Right renal cortex interstitium (tissue), 3 donors: ENCODE results near the gene CARHSP1. TPM values are rescaled to one million over a fixed set of nuclear protein-coding genes. Genes with fewer than 3 reads are reported as not detected.
"Not testable (repeated sequence)": the region's sequence is repeated elsewhere in the genome, so short reads cannot be mapped to it uniquely, and the experiment has no call there.

Source experiments
- DNase-seq, 3 donors: peaks; one replicate each; pipeline ENCODE4 v3.0.0-alpha.2; 2013; ENCODE audit warnings: low read depth in 3 of 3, low spot score in 2 of 3
- polyA plus RNA-seq, 3 donors: library from polyadenylated mRNA; unstranded; fragments of 120-200 nt; gene quantifications; one replicate each; pipeline ENCODE4 v1.2.1, GENCODE V29; 2013; ENCODE audit not compliant: insufficient read length in 3 of 3

The CARHSP1 gene
- polyA plus RNA-seq, 3 donors: 64.9 to 74.6 (median 65.4) TPM

DNA sequence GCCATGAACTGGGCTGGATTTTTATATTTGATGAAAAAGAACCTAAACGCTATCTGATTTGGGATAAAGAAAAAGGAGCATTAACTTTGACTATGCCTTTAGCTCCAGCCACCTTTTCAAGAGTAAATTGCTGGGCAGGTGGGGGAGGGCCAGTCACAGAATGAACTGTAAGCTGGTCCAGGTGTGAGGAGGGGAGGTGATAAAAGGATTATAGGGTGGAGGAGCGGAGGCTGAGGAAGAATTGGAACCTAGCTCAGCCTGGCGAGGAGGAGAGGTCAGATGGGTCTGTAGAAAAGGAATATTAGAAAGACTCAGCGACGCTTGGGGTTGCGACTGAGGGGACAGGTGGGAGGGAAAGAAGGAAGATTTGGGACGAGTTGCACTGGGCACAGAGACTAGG, 32.0 kb downstream of the CARHSP1 start:
- not testable (repeated sequence) for DNase-seq

DNA sequence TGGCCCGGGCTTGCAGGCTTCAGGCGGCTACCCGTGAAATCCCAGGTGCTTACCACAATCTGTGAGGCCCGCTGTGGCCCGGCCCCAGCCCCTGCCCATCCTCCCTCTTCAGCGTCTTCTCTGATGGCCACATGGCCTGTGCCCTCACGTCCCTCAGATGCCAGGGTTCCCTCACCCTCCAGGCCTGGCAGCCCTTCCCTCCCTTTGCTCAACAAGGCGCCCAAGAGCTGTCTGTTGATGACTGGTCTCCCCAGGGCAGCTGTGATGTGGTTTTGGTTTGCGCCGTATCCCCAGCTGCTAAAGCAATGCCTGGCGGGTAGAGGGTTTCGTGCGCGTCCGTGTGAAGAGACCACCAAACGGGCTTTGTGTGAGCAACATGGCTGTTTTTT, 36.1 kb downstream of the CARHSP1 start:
- DNase-seq: no peak

DNA sequence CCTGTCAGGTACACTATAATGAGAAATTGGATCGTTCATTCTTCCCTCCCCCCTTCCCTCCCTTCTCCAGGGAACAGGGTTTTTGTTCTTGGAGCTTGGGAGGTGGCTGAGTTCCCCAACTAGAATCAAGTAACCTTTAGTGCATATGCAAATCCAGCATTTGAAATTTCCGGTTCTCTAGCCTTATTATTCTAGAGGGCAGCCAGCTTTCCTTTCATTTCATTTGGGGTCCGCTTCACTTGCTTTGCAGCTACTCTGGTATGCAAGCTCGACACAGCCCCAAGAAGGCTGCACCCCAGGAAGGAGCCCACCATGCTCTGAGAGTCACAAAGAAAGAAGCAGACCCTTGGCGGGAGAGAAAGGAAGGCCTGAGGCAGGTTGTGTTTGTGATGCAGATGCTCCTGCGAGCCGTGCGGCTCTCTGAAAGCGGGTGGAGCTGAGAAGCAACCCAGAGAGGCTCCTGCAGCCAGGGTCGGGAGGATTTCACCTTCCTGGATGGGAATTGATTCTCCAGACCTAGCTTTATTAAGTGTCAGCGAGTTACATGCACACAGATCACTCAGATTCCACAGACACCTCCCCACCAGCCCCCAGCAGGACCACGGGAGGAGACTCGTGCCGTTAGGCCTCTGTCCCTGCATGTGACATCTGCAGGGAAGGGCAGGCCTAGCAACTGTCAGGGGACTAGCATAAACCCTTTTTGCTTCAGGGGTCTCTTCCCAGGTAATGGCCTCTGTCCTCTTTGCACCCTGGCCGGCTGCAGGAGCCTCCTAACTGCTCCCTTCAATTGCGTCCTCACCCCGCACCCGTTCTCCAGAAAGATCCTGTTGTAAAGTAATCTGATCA, 36.7 kb downstream of the CARHSP1 start:
- DNase-seq: no peak

DNA sequence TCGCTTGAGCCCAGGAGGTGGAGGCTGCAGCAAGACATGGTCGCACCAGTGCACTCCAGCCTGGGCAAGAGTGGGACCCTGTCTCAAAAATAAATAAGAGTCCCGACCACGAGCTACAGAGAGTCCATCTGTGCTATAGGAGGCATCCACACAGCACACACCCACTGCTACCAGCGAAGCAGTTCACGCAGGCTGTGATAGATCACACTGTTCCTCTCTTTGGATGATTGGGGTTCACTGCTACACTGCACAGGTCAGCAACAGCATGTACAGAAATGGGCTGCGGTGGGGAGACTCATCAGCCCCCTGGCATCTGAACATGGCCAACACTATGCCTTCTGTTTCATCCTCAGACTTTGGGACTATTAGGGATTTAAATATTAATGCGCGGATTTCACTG, 37.4 kb downstream of the CARHSP1 start:
- DNase-seq: no peak

DNA sequence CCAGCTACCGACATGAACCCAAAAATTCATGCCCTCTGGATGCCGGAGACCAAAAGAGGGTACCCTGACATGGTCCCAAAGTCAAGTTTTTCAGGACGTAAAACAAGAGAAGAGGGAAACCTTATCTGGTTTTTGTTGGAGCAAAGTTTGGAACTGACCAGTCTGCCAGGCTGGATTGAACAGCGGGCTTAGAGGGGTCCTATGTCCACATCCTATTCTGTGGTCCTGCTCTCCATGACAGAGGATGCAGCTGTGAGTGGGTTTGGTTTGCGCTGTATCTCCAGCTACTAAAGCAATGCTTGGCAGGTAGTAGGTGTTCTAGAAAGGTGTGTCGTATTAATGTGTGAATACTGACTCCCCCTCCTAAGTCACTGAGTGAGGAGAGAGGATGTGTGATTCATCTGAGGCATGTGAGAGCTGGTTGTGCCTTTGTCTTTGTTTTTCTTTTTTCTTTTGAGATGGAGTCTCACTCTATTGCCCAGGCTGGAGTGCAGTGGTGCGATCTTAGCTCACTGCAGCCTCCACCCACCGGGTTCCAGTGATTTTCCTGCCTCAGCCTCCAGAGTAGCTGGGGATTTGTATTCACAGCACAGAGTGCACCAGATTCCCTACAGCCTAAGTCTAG, 40.2 kb downstream of the CARHSP1 start:
- no peak for DNase-seq

DNA sequence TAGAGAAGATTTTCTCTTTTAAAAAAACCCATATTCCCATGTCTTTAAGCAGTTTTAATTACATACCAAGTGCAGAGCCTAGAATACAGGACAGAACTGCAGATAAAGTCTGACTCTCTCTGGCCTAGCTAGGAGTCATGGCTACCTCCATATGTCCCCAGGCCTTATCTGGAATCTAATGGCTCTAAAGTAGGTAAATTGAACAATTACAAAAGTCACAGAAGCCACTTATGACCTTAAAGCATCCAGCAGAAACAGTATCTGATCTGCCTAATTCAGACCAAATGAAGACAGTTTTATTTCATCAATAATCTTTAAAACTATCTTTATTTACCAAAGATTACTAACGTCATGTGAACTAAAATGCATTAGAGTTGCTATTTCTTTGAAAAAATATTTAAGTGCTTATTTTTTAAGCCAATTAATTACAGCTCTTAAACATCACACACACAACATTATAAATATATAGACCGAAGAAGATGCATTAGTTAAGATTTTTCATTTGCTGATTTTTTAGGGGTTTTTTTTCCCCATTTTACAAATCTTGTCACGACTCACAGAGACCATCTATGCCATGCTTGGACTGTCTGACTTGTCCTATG, 42.4 kb downstream of the CARHSP1 start:
- DNase-seq: no peak

DNA sequence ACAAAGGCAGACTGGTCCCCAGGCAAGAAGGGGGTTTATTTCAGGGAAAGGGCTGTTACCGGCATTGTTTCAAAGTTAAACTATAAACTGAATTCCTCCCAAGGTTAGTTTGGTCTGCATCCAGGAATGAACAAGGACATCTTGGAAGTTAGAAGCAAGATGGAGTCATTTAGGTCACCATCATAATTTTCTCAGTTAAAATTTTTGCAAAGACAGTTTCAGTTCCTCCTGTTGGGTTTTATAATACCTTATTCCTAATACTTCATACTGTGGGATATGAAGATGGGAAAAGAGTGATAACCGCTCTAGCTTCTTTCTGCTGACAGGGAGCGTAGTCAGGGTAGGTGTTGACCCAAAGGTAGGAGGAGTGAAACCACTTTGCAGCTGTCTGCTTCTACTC, 46.4 kb downstream of the CARHSP1 start:
- DNase-seq: no peak

DNA sequence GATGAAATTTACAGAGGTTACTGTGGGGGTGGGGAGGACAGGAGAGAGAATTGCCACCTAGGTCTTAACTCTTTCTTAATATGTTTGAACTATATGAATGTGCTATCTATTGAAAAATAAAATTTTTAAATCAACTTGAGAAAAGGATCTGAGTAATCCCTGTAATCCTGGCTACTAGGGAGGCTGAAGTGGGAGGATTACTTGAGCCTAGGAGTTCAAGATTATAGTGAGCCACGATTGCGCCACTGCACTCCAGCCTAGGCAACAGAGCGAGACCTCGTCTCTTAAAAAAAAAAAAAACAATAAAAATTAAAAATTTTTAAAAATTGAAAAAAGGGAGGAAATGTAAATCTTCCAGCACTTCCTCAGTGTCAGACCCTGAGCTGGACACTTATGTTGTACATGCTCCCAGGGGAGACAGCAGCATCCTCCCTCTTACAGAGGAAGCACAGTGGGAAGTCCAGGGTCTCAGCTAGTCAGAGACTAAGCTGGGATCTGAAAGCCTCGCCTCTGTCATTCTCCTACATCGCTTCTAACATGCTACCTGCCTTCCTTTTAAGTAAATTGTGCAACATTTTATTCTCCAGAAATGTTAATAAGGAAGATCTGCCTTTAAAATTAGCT, 49.3 kb downstream of the CARHSP1 start:
- no peak for DNase-seq

DNA sequence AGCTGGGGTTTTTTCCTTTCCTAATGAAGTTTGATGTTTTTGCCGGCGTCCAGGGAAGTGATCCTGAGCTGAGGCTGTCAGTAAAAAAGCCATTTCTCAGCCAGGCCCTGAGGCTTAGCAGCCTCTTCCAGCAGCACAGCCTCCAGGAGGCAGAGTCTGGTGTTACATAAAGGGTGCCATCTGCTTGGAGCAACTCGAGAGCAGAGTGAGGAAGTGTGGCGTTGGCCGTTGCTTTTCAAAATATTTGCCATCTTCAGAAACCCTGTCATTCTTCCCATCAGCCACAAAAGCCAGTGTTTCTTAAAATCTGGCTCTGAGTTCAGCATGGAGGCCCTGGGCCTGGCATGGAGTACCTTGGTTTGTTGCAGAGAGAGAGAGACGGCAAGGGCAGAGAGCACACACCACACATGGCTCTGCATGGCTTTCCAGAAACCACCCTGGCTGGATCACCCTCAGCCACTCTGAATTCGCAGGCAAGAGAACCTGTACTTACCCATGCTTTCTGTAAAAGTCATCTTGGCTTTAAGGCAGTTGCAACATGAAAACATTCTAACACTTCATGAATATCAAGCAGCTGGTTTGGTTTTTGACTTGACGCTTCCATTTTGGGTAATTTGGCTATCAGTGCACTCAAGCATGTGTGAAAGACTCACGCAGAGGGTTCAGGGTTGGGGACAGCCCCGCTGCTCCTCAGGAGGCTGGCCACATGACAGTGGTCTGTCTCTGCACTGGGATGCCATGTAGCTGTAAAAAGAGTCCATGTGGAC, 50.1 kb downstream of the CARHSP1 start:
- no peak for DNase-seq

DNA sequence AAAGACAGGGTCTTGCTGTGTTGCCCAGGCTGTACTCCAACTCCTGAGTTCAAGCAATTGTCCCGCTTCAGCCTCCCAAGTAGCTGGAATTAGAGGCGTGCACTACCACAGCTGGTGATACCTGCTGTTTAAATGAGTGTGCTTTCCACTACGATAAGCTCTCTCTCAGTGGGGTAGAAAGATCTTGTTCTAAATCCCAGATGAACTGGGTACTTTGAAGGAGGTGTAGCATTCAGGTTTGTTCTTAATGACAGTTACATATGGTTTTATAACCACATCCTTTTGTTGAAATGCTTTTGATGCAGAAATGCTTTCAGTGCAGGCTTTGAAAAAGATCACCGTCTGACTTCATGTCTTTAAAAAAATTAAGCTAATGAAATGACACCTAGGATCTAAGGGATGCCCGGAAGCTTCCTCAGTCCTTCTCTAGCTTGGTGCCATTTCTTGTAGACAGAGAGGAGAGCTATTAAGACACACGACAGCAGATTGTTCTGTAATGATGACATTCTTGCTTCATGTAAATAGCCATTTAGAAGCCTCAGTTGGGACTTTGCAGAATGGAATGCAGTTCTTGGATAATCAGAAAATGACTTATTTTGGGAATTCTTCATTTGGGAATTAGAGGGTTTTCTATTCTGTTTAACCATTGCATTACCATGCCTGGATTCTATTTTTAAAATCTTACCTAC, 51.7 kb downstream of the CARHSP1 start:
- DNase-seq: no peak

DNA sequence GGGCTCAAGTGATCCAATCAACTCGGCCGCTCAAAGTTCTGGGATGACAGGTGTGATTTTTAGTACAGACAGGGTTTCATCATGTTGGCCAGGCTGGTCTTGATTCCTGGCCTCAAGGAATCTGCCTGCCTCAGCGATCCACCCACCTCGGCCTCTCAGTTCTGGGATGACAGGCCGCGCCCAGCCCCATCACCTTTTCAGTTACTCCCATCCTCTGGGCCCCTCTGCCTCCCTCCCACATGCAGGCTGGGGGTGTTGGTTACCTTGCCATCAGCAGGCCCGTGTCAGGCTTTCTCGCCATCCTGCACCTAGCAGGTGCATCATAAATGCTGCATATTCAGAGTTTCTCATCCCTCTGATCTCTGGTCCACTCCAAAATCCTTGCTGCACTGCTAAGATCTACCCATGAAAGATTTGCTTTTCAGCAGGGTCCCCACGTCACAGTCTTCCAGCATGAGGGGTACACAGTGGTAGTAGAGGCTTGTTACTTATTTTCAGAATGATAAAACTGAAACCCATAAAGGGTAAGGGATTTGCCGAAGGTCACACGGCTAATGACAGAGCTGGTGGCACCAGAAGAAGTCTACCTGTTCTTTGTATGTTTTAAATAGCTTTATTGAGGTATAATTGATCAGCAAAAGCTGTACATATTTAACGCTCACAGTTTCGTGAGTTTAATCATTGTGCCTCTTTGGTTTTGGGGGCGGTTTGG, 54.6 kb downstream of the CARHSP1 start:
- no peak for DNase-seq

DNA sequence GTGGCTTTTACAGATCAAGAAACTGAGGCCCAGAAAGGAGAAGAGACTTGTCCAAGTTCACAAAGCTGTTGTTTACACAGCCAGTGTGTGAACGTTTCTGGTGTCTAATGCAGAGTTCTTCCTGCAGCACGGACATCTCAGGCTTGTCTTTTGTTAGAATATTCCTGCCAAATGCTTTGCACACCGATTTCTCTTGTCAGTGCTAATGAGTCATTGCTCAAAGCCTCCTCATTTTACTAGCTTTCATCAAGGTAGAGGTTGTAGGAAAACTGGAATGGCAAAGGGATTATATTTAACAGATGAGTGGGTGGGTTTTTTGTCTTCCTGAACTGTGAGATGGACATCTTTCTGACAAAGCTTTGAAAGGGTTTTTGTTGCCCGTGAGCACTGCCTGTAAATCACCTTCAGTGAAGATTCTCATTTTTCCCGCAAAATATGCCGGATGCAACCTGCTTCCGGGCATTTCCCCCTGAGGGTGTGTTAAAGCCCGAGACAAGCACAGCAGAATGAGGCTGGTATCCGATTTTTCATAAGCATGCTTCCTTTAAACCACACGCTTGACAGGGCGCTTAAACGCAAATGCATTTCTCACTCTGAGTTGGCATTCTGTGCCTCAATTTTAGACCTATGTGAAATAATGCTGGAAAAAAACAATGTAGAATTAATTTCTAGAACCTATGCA, 56.5 kb downstream of the CARHSP1 start:
- DNase-seq: no peak

DNA sequence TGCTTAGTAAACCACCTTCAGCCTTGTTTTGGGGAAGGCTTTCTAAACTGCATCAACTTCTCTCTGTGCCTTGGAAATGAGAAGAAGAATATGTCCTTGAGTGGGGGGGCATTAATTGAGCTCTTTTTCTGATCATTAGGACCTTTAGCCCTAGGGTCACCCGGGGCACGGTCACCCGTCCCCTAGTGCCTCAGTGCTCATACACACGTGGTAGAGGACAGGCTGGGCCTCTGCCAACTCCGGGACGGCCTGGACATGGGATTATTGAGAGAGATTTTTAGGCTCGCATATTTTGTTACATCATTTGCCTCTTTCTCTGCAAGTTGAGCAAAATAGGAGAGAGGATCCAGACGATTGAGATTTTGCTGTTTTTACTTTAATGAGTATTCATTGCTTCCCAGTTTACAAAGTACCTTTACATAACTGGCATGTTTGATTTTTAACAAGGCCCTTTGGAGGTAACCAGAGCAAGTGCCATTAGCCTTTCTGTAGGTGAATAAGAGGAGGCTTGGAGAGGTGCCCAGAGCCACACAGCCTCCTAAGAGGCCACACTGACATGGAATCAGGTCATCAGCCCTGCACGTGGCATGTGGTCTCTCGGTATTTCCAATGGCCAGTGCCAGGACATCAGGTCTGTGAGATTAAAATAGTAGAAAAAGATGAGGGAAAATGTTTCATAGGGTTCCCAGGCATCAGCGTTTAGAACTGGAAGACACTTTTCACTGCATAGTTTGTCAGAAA, 60.0 kb downstream of the CARHSP1 start:
- DNase-seq: no peak

DNA sequence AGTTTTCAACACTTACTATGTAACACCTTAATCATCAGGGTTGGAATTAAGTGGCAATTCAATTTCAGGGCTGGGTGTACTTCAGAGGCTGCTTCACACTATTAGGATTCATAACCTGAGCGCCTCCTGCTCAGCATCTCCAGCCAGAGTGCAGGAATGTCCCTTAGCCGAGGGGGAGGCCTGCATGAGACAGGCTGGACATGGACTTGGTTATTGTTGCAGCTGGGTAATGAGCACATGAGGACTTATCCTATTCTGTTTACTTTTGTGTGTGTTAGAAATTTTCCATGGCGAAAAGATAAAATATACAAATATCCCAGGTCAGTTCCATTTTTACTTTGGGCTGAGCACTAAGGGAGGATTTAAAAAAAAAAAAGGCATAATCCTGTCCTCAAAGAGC, 60.8 kb downstream of the CARHSP1 start:
- DNase-seq: no peak

DNA sequence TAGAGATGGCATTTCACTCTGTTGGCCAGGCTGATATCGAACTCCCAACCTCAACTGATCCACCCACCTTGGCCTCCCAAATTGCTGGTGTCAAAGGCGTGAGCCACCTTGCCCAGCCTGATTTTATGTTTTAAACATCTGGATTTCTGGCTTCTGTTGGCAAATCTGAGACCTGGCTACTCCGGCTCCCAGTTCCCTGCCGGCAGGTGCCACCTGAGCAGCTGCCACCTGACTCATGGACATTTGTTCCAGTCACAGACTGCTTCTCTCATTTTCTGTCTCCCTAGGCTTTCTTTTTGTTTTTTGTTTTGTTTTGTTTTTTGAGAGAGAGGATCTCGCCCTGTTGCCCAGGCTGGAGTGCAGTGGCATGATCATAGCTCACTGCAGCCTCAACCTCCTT, 61.6 kb downstream of the CARHSP1 start:
- no peak for DNase-seq

DNA sequence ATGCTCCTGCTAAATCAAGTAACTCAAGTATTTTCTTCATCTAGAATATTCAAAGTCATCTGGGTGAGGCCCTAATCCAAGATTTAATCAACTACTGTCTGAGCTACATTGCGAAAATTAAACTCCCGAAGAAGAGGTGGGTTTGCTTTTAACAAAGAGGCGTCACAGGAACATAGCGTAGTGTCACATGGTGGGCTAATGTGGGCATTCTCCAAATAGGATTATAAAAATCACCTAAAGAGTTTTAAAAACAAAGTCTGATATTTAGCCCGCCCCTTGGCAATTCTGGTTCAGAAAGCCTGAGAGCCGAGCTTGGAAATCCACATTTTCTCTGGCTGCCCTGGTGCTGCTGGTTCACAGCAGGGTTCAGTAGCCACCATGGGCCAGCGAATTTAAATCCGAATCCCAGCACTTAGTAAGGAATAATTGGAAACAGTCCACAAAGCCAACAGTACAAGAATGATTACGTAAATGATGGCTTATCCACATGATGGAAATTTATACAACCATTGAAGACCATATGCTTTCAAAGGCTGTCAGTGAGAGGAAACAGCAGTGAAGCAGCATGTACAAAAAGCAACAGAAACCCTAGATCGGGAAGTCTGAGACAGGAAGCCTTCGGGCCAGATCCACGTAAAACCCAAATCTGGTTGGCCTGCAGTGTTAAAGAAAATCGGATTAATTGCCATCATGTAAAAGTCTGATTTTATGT, 62.4 kb downstream of the CARHSP1 start:
- no peak for DNase-seq

DNA sequence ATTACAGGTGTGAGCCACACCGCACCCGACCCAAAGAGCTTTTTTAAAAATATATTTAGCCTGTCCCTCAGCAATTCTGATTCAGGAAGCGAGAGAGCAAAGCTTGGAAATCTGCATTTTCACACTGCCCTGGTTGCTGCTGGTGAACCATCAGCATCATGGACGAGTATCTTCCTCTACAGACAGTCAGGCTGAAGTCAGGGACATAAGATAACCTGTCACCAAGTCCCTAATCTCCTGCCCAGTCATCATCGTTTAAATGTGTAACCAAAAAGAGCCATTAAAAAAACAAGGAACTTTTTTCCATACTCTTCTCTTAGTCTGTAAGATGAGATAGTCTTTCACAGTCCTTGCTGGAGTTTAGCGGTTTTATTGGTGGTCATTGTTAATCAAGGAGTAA, 64.5 kb downstream of the CARHSP1 start:
- no peak for DNase-seq

DNA sequence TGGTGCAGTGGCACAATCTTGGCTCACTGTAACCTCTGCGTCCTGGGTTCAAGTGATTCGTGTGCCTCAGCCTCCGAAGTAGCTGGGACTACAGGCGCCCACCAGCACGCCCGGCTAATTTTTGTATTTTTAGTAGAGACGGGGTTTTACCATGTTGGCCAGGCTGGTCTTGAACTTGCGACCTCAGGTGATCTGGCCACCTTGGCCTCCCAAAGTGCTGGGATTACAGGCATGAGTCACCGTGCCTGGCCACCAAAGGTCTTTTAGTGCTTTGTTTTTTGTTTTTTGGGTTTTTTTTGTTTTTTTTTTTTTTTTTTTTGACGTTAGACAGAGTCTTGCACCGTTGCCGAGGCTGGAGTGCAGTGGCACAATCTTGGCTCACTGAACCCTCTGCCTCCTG, 65.1 kb downstream of the CARHSP1 start:
- DNase-seq: not testable (repeated sequence)
